GM18517 (cell line): ENCODE measurements around the gene A2ML1.
"Not testable (repeated sequence)": the region's sequence is repeated elsewhere in the genome, so short reads cannot be mapped to it uniquely, and the experiment has no call there.

Source experiments
- ATAC-seq: cut with Tn5 transposase; IDR thresholded peaks from one replicate; pipeline ENCODE4 v1.9.1; 2021; ENCODE audit warnings: mild to moderate bottlenecking, moderate library complexity; ENCODE audit not compliant: unreplicated experiment

The A2ML1 gene

GRCh38 chr12:8847435-8847834 is 25.0 kb downstream of the A2ML1 start:
- ATAC-seq = no peak

- ATAC-seq = no peak
Observed at GRCh38 chr12:8849876-8850275, 27.5 kb downstream of the A2ML1 start.

- ATAC-seq = no peak
Observed at GRCh38 chr12:8852119-8852518, 29.7 kb downstream of the A2ML1 start.

- ATAC-seq = no peak
Observed at GRCh38 chr12:8855891-8856290, 33.5 kb downstream of the A2ML1 start.

GRCh38 chr12:8859448-8859847 is 37.0 kb downstream of the A2ML1 start:
- not testable (repeated sequence) for ATAC-seq

- ATAC-seq = no peak
Observed at GRCh38 chr12:8860165-8860961, 37.9 kb downstream of the A2ML1 start.

- no peak for ATAC-seq
Observed at GRCh38 chr12:8866429-8866828, 44.0 kb downstream of the A2ML1 start.

GRCh38 chr12:8867009-8867408 is 44.6 kb downstream of the A2ML1 start:
- ATAC-seq = no peak

- ATAC-seq = no peak
Observed at GRCh38 chr12:8867786-8868185, 45.4 kb downstream of the A2ML1 start.

- no peak for ATAC-seq
Observed at GRCh38 chr12:8870586-8870985, 48.2 kb downstream of the A2ML1 start.

- ATAC-seq = no peak
Observed at GRCh38 chr12:8871068-8871467, 48.6 kb downstream of the A2ML1 start.

GRCh38 chr12:8876887-8877286 is 54.5 kb downstream of the A2ML1 start:
- ATAC-seq = no peak

- ATAC-seq = no peak
Observed at GRCh38 chr12:8886502-8887284, 64.3 kb downstream of the A2ML1 start.

GRCh38 chr12:8887285-8887715 is 64.9 kb downstream of the A2ML1 start:
- ATAC-seq = no peak

GRCh38 chr12:8890313-8891085 is 68.1 kb downstream of the A2ML1 start:
- no peak for ATAC-seq

GRCh38 chr12:8891976-8892375 is 69.6 kb downstream of the A2ML1 start:
- ATAC-seq = no peak

- ATAC-seq = no peak
Observed at GRCh38 chr12:8894378-8894777, 72.0 kb downstream of the A2ML1 start.

GRCh38 chr12:8894986-8895385 is 72.6 kb downstream of the A2ML1 start:
- ATAC-seq = no peak

GRCh38 chr12:8897081-8897480 is 74.7 kb downstream of the A2ML1 start:
- ATAC-seq = no peak

GRCh38 chr12:8899830-8900229 is 77.4 kb downstream of the A2ML1 start:
- ATAC-seq = no peak

- not testable (repeated sequence) for ATAC-seq
Observed at GRCh38 chr12:8902703-8903102, 80.3 kb downstream of the A2ML1 start.
